NCI-H446 treated with DMSO at 0.1 percent for 48 hours (cell line): ENCODE measurements around the gene PTGDS.

Experiments
- DNase-seq: peaks from one replicate; lab custom pipeline; 2025; lab: John Stamatoyannopoulos, UW

Gene PTGDS

GRCh38 chr9:136945333-136946227 is 31.7 kb upstream of the PTGDS start:
- no peak for DNase-seq

- no peak for DNase-seq
Measured at GRCh38 chr9:136946228-136947027, 30.9 kb upstream of the PTGDS start.

GRCh38 chr9:136947028-136947891 is 30.0 kb upstream of the PTGDS start:
- DNase-seq = no peak

GRCh38 chr9:136947955-136948510 is 29.3 kb upstream of the PTGDS start:
- DNase-seq = no peak

GRCh38 chr9:136949239-136949816 is 28.0 kb upstream of the PTGDS start:
- no peak for DNase-seq

GRCh38 chr9:136949817-136950655 is 27.3 kb upstream of the PTGDS start:
- DNase-seq = peak; percentile 43

- DNase-seq = no peak
Measured at GRCh38 chr9:136950656-136951276, 26.5 kb upstream of the PTGDS start.

- no peak for DNase-seq
Measured at GRCh38 chr9:136951541-136952320, 25.6 kb upstream of the PTGDS start, which contains the start of gene LCN12. Gene LCN12 (plus strand): TSS chr9:136952273. CDS start chr9:136952328, 55 bp downstream.

GRCh38 chr9:136952321-136952850 is 24.9 kb upstream of the PTGDS start:
- DNase-seq = no peak

GRCh38 chr9:136952876-136953770 is 24.2 kb upstream of the PTGDS start:
- no peak for DNase-seq

- no peak for DNase-seq
Measured at GRCh38 chr9:136953771-136954269, 23.5 kb upstream of the PTGDS start.

- DNase-seq = no peak
Measured at GRCh38 chr9:136954270-136955083, 22.8 kb upstream of the PTGDS start.

- no peak for DNase-seq
Measured at GRCh38 chr9:136955202-136955942, 21.9 kb upstream of the PTGDS start.

GRCh38 chr9:136955943-136956335 is 21.4 kb upstream of the PTGDS start:
- DNase-seq = no peak

GRCh38 chr9:136956604-136957003 is 20.7 kb upstream of the PTGDS start:
- no peak for DNase-seq

GRCh38 chr9:136957461-136957860 is 19.8 kb upstream of the PTGDS start:
- no peak for DNase-seq
